Kasumi-1 (cell line): ENCODE results near the gene MED12L.
A peak's percentile ranks its signal among the peaks of the same experiment; 100 is the strongest.
"Not testable (repeated sequence)": the region's sequence is repeated elsewhere in the genome, so short reads cannot be mapped to it uniquely, and the experiment has no call there.

ENCODE experiments used
- DNase-seq, 2 experiments: peaks; one replicate each; lab custom pipeline; 2025; lab: John Stamatoyannopoulos, UW

MED12L gene

GRCh38 chr3:151383956-151384355 lies 298.5 kb downstream of the MED12L start:
- DNase-seq = no peak

- peak; percentile 44 to 51 for DNase-seq
Observed at GRCh38 chr3:151384741-151385174, 299.3 kb downstream of the MED12L start, which contains the start of gene P2RY12. TSS of gene P2RY12 (minus strand) at chr3:151384753. CDS start at chr3:151338845, 45,908 bp downstream.

GRCh38 chr3:151386056-151386455 lies 300.6 kb downstream of the MED12L start:
- DNase-seq = no peak

- peak; percentile 20 to 41 for DNase-seq
Observed at GRCh38 chr3:151387432-151387831, 302.0 kb downstream of the MED12L start.

GRCh38 chr3:151387842-151388241 lies 302.4 kb downstream of the MED12L start:
- DNase-seq = peak; percentile 31 to 52

GRCh38 chr3:151391720-151392119 lies 306.3 kb downstream of the MED12L start:
- peak; percentile 8 to 42 for DNase-seq

- not testable (repeated sequence) for DNase-seq
Observed at GRCh38 chr3:151392191-151392590, 306.7 kb downstream of the MED12L start.

GRCh38 chr3:151393146-151393830 lies 307.8 kb downstream of the MED12L start:
- no peak for DNase-seq

GRCh38 chr3:151393941-151394340 lies 308.5 kb downstream of the MED12L start:
- DNase-seq = no peak

- DNase-seq = no peak
Observed at GRCh38 chr3:151394611-151395010, 309.1 kb downstream of the MED12L start.

- DNase-seq = peak in 1 of 2 experiments; percentile 6
Observed at GRCh38 chr3:151395806-151396205, 310.3 kb downstream of the MED12L start.

- DNase-seq = no peak
Observed at GRCh38 chr3:151398895-151399294, 313.4 kb downstream of the MED12L start.

- DNase-seq = no peak
Observed at GRCh38 chr3:151400341-151400740, 314.9 kb downstream of the MED12L start.

GRCh38 chr3:151402349-151402748 lies 316.9 kb downstream of the MED12L start:
- DNase-seq = no peak

GRCh38 chr3:151403246-151403645 lies 317.8 kb downstream of the MED12L start:
- no peak for DNase-seq

GRCh38 chr3:151404316-151404715 lies 318.9 kb downstream of the MED12L start:
- peak; percentile 58 to 59 for DNase-seq

- no peak for DNase-seq
Observed at GRCh38 chr3:151407928-151408327, 322.5 kb downstream of the MED12L start.

GRCh38 chr3:151410891-151411559 lies 325.6 kb downstream of the MED12L start:
- no peak for DNase-seq

GRCh38 chr3:151412989-151413388 lies 327.5 kb downstream of the MED12L start:
- peak in 1 of 2 experiments; percentile 5 for DNase-seq

GRCh38 chr3:151415289-151415688 lies 329.8 kb downstream of the MED12L start:
- no peak for DNase-seq

GRCh38 chr3:151419806-151420205 lies 334.3 kb downstream of the MED12L start:
- DNase-seq = no peak

- peak; percentile 74 to 82 for DNase-seq
Observed at GRCh38 chr3:151421938-151422337, 336.5 kb downstream of the MED12L start.

- no peak for DNase-seq
Observed at GRCh38 chr3:151423091-151423490, 337.6 kb downstream of the MED12L start.
